HG03354 (cell line): ENCODE data around the gene NRXN2.

Experiments used
- ATAC-seq: cut with Tn5 transposase; IDR thresholded peaks from one replicate; pipeline ENCODE4 v1.9.1; 2021; ENCODE audit warnings: mild to moderate bottlenecking; ENCODE audit not compliant: unreplicated experiment, poor library complexity, severe bottlenecking

NRXN2 gene

GRCh38 chr11:64724863-64725532, 2.0 kb upstream of the NRXN2 start:
- ATAC-seq: no peak

- ATAC-seq: no peak
These were observed 1.2 kb upstream of the NRXN2 start for GRCh38 chr11:64723907-64724862.

GRCh38 chr11:64722141-64723065, 594 bp downstream of the NRXN2 start:
- ATAC-seq: no peak

GRCh38 chr11:64721359-64721699, 1.7 kb downstream of the NRXN2 start:
- ATAC-seq: no peak

DNA sequence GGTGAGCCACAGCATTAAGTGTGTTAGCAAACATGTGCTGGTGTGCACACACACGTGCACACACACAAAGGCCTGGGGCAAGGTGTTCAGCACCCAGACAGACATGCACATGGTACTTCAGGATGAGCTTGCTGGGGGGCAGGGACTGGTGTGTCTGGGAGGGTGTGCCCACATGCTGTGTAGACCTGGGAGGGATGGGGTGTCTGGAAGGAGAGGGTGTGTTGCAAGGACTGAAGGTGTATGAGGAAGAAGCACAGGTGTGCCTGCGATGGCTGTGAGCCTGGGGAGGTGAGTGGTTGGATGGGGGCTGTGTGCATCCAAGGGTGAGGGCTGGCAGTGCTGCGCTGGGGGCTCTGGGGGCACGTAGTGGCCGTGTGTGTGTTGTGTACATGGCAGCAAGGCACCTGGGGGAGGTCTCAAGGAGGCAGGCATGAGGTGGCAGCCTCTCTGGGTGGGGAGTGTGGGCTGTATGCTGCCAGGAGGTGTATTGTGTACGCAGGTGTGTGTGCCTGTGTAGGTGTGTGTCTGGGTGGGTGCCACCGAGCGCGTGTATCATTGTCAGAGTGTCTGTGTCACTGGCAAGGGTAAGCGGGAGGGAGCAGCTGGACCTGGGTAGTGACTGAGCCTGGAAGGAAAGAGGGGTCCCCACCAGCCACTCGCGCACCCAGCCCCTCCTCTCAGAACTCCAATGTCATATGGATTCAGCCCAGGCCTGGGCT, 2.2 kb downstream of the NRXN2 start:
- ATAC-seq: no peak

DNA sequence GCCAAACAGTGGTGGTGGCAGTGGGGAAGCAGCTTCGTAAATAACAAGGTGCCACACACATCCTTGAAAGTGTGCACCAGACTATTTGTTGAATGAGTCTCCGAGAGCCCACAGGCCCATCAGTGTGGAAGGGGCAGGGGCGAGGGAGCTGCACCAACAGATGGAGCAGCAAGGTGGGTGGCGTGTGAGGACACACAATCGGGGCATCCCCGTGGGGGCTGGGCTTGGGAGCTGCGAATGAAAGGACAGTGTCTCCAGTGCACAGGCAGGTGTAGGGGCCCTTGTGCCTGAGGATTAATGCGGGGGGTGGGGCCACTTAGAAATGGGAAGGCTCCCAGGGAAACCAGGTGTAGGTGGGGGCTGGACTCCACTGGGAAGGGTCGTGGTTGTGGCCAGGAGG, 2.8 kb downstream of the NRXN2 start:
- no peak for ATAC-seq

- no peak for ATAC-seq
These were observed 3.6 kb downstream of the NRXN2 start for GRCh38 chr11:64719406-64719805.

- ATAC-seq: no peak
These were observed 4.2 kb downstream of the NRXN2 start for GRCh38 chr11:64718780-64719124.

DNA sequence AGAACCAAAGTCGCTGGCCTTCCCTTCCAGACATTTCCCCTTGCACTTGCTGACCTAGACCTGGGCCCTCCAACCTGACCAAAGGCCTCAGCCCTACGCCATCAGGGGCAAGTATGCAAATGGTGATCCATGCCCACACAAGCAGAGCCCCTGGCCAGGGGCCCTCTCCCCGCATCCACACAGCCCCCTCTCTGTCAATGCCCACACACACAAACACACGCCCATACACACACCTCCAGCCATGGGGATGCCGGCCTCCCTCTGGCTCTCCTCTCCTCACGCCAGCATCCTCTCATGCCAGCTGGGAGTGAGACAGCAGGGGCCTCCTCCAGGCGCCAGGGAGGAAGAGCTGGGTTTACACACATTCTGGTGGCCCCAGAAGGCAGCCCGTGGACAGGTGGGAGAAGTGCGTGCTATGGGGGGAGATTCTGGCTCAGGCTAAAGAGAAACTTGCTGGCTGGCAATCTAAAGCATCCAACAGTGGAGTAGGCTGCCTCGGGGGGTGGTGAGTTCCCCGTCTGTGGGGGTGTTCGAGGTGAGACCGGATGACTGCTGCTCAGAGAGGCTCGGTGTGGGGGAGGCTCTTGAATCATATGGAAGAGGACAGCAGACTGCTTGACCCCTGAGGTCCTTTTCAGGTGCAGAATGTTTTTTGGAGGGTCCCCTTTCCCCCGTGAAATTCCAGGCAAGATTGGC, 4.8 kb downstream of the NRXN2 start:
- ATAC-seq: no peak

GRCh38 chr11:64717268-64717578, 5.8 kb downstream of the NRXN2 start:
- no peak for ATAC-seq

GRCh38 chr11:64716473-64717267, 6.3 kb downstream of the NRXN2 start:
- ATAC-seq: no peak

DNA sequence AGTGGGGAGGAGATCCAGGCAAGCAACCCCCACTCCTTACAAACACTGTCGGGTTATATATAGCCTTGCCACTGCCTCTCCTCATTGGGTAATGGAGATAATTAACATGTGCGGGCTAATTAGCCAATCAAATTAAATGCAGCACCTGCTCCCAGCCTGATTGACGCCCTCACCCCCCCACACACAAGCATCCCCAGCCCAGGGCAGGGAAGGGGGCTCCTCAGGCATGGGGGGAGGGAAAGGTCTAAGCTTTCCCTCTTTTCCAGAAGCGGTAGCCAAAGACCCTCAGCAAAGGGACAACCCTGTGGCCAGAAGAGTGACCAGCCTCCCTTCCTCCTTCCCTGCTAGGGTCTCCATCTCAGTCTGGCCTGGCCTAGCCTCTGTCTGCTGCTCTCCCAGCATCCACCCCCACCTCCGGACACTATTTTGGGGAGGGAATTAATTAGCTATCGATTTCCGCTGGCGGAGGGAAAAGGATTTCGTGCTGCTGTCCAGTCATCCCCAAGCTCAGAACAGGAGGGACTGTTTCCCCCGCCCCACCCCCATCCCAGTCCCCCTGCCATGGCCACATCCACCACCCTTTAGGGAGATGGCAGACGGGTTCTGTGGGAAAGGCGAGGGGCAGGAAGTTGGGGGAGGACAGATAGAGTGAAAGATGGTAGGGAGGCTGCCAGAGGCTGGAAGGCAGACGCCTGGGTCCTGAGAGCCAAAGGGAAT, 7.1 kb downstream of the NRXN2 start:
- ATAC-seq: no peak

DNA sequence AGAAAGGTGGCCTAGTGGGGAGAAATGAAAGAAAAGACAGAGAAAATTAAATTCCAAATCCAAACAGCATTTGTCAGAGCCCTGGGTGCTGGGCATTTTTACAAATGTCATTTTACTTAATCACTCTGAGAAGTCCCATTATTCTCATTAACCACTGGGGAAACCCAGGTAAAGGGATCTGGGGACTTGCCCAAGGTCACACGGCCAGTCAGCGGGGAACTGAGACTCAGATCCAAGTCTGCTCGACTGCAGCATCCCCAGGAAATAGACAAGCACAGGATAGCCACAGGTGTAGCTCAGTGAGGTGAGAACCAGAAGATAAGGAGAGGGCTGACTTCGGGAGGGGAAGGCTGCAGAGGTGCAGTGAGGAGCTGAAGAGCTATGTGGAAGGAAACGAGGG, 7.9 kb downstream of the NRXN2 start:
- ATAC-seq: no peak

GRCh38 chr11:64714666-64715065, 8.3 kb downstream of the NRXN2 start:
- no peak for ATAC-seq

GRCh38 chr11:64713781-64714363, 9.1 kb downstream of the NRXN2 start:
- no peak for ATAC-seq

GRCh38 chr11:64713016-64713707, 9.8 kb downstream of the NRXN2 start:
- no peak for ATAC-seq

DNA sequence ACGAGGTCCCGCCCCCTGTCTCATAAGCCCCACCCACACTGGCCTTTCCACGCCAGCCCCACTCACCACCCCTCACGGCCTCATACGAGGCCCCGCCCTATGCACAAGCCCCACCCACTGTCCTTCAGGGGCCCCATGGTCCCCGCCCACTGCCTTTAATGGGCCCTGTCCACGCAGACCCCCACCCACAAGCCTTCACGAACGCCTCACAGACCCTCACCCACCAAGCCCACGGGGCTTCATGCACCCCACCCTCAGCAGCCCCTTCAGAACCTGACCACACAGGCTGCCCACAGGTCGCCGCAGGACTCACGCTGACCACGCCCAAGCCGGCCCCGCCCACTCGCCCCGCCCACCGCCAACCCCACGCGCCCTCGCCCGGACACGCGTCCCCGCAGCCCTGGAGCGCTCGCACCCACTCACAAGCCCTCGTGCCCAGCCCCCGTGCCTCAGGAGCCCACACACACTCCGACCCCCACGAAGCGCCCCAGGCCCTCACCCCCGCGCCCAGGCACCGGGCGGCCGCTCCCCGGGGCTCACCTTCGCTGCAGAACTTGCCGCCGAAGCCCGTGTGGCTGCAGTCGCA, 10.5 kb downstream of the NRXN2 start:
- no peak for ATAC-seq
